Mesothelial cell of epicardium (in vitro differentiated cells): Measurements from ENCODE around the gene KRTAP5-5. TPM values are rescaled to one million over a fixed set of nuclear protein-coding genes. Genes with fewer than 3 reads are reported as not detected.

Experiments
- DNase-seq, 2 experiments: peaks; one replicate each; pipeline ENCODE4 v3.0.0; 2021; ENCODE audit warnings: low spot score in 2 of 2; ENCODE audit not compliant: unreplicated experiment in 2 of 2
- H3K27ac Mint-ChIP-seq: 2 replicates; pipeline ENCODE4 v1.8.0; 2021; ENCODE audit warnings: mixed read lengths
- H3K27me3 Mint-ChIP-seq: 2 replicates; pipeline ENCODE4 v1.8.0; 2021; ENCODE audit warnings: low read depth, mixed read lengths
- H3K36me3 Mint-ChIP-seq: 2 replicates; pipeline ENCODE4 v1.8.0; 2021; ENCODE audit warnings: mixed read lengths
- H3K4me1 Mint-ChIP-seq: 2 replicates; pipeline ENCODE4 v1.8.0; 2021; ENCODE audit warnings: mixed read lengths
- H3K4me3 Mint-ChIP-seq: 2 replicates; pipeline ENCODE4 v1.8.0; 2021; ENCODE audit warnings: mild to moderate bottlenecking, moderate library complexity, mixed read lengths
- H3K9me3 Mint-ChIP-seq: 2 replicates; pipeline ENCODE4 v1.8.0; 2021; ENCODE audit warnings: mixed read lengths
- CTCF ChIP-seq: fragments of 200-600 bp; sonication (generic); IDR thresholded peaks from one replicate; pipeline ENCODE4 v1.5.0; 2021; ENCODE audit warnings: antibody characterized with exemption; ENCODE audit not compliant: unreplicated experiment
- total RNA-seq: library from RNA; stranded (reverse); gene quantifications from 3 replicates; pipeline ENCODE4 v1.2.1, GENCODE V29; 2021

KRTAP5-5 gene
- total RNA-seq, 1 donor from 2014 or later = not detected

GRCh38 chr11:1650034-1650917 is 20.7 kb downstream of the KRTAP5-5 start:
- TF ChIP-seq CTCF = no peak
- no peak overlapping the region for H3K4me3 Mint-ChIP-seq
- DNase-seq = no peak
- no peaks in the 10 kb centered on the region for H3K9me3 Mint-ChIP-seq
- H3K27ac Mint-ChIP-seq = peak overlapping the region; percentile 34
- H3K4me1 Mint-ChIP-seq = peaks cover 14% of the 10 kb centered on the region
- H3K27me3 Mint-ChIP-seq = peaks cover 21% of the 10 kb centered on the region
- H3K36me3 Mint-ChIP-seq = no peaks in the 10 kb centered on the region

- H3K27me3 Mint-ChIP-seq = peaks cover 17% of the 10 kb centered on the region
- no peaks in the 10 kb centered on the region for H3K9me3 Mint-ChIP-seq
- no peak overlapping the region for H3K4me3 Mint-ChIP-seq
- no peak for DNase-seq
- peaks cover 17% of the 10 kb centered on the region for H3K4me1 Mint-ChIP-seq
- H3K36me3 Mint-ChIP-seq = no peaks in the 10 kb centered on the region
- H3K27ac Mint-ChIP-seq = peak overlapping the region; percentile 34
- no peak for TF ChIP-seq CTCF
Observed at GRCh38 chr11:1650918-1651262, 21.3 kb downstream of the KRTAP5-5 start.

GRCh38 chr11:1651411-1651980 is 21.9 kb downstream of the KRTAP5-5 start:
- Mint-ChIP-seq H3K4me1 (peaks cover 17% of the 10 kb centered on the region), H3K27ac (peak overlapping the region; percentile 19), H3K4me3 (no peak overlapping the region), H3K27me3 (peaks cover 16% of the 10 kb centered on the region), H3K36me3 (no peaks in the 10 kb centered on the region), H3K9me3 (no peaks in the 10 kb centered on the region)
- DNase-seq = no peak
- no peak for TF ChIP-seq CTCF

- peaks cover 17% of the 10 kb centered on the region for H3K4me1 Mint-ChIP-seq
- no peak for DNase-seq
- H3K27me3 Mint-ChIP-seq = peaks cover 15% of the 10 kb centered on the region
- no peaks in the 10 kb centered on the region for H3K36me3 Mint-ChIP-seq
- no peak overlapping the region for H3K4me3 Mint-ChIP-seq
- H3K27ac Mint-ChIP-seq = no peak overlapping the region
- no peaks in the 10 kb centered on the region for H3K9me3 Mint-ChIP-seq
- TF ChIP-seq CTCF = no peak
Observed at GRCh38 chr11:1652026-1652425, 22.5 kb downstream of the KRTAP5-5 start.

GRCh38 chr11:1652442-1652770 is 22.8 kb downstream of the KRTAP5-5 start:
- Mint-ChIP-seq H3K9me3 (no peaks in the 10 kb centered on the region), H3K27me3 (peaks cover 12% of the 10 kb centered on the region), H3K36me3 (no peaks in the 10 kb centered on the region), H3K4me3 (no peak overlapping the region), H3K27ac (peak overlapping the region; percentile 61), H3K4me1 (peaks cover 17% of the 10 kb centered on the region)
- no peak for DNase-seq
- TF ChIP-seq CTCF = no peak
